CD4-positive, alpha-beta T cell (primary cell): ENCODE results near the gene TMED1. TPM values are rescaled to one million over a fixed set of nuclear protein-coding genes. Genes with fewer than 3 reads are reported as not detected.

ENCODE experiments used
- ATAC-seq: fragments of 200-7000 bp; cut with Tn5 transposase; one replicate; pipeline ENCODE4 v1.10.0; 2022; ENCODE audit warnings: mild to moderate bottlenecking; ENCODE audit not compliant: poor library complexity
- CTCF ChIA-PET: fragments of 350-600 bp; sonication (Branson Sonifier 250); formaldehyde crosslinking; loops from one replicate; lab custom pipeline; 2021; ENCODE audit warnings: antibody characterized with exemption, inconsistent platforms; lab: Charles Lee
- POLR2A ChIA-PET: fragments of 350-600 bp; sonication (Branson Sonifier 250); formaldehyde crosslinking; loops from one replicate; lab custom pipeline; 2021; ENCODE audit warnings: antibody characterized with exemption, inconsistent platforms; lab: Charles Lee
- DNase-seq, 14 experiments: peaks; one replicate each; pipeline ENCODE4 v3.0.0-alpha.2; 2013 to 2020; ENCODE audit warnings: mixed read lengths in 2 of 14
- H3K27ac ChIP-seq, 2 donors: one replicate each; pipeline versions ENCODE4 v1.5.1 to v1.7.0; 2013; ENCODE audit warnings: low read length in 2 of 2, low read depth in 1 of 2, mild to moderate bottlenecking in 1 of 2
- H3K27me3 ChIP-seq, 2 experiments: 1 replicate in 1 of 2; 2 replicates in 1 of 2; pipeline versions ENCODE4 v1.6.1 to v1.7.0; 2013; ENCODE audit warnings: low read length in 2 of 2, control low read depth in 1 of 2, mild to moderate bottlenecking in 1 of 2, moderate library complexity in 1 of 2; ENCODE audit not compliant: insufficient read depth in 2 of 2, control insufficient read depth in 1 of 2
- H3K36me3 ChIP-seq: one replicate; pipeline ENCODE4 v1.6.1; 2013; ENCODE audit warnings: low read length, control low read depth; ENCODE audit not compliant: insufficient read depth
- H3K4me1 ChIP-seq: one replicate; pipeline ENCODE4 v1.6.1; 2013; ENCODE audit warnings: low read length, control low read depth; ENCODE audit not compliant: insufficient read depth
- H3K4me3 ChIP-seq: one replicate; pipeline ENCODE4 v1.5.1; 2013; ENCODE audit warnings: mild to moderate bottlenecking, low read length, moderate library complexity
- H3K9me3 ChIP-seq, 2 experiments: 1 replicate in 1 of 2; 2 replicates in 1 of 2; pipeline versions ENCODE4 v1.6.1 to v1.7.0; 2013; ENCODE audit warnings: low read length in 2 of 2, mild to moderate bottlenecking in 2 of 2, control low read depth in 1 of 2, moderate library complexity in 1 of 2; ENCODE audit not compliant: control insufficient read depth in 1 of 2, insufficient read depth in 1 of 2
- H3K27ac Mint-ChIP-seq: one replicate; pipeline ENCODE4 v1.8.0; 2020; ENCODE audit warnings: mixed read lengths
- H3K27me3 Mint-ChIP-seq: one replicate; pipeline ENCODE4 v1.8.0; 2021; ENCODE audit warnings: mixed read lengths
- H3K36me3 Mint-ChIP-seq: one replicate; pipeline ENCODE4 v1.8.0; 2021; ENCODE audit warnings: low read depth, mixed read lengths
- H3K4me1 Mint-ChIP-seq: one replicate; pipeline ENCODE4 v1.8.0; 2021; ENCODE audit warnings: low read depth, mixed read lengths
- H3K4me3 Mint-ChIP-seq: one replicate; pipeline ENCODE4 v1.8.0; 2020; ENCODE audit warnings: mild to moderate bottlenecking, mixed read lengths
- H3K9me3 Mint-ChIP-seq: one replicate; pipeline ENCODE4 v1.8.0; 2020; ENCODE audit warnings: mixed read lengths
- intact Hi-C, 2 experiments: fragments of 100-400 bp; cut with DNase I in 1 of 2; cut with micrococcal nuclease in 1 of 2; formaldehyde crosslinking; loops; one replicate each; pipeline versions ENCODE4 v1.15.1 to v1.9.0; 2023 to 2025; cut with DNase I, micrococcal nuclease
- total RNA-seq, 174 experiments: library from RNA in 2 of 174; stranded (reverse) in 2 of 174; gene quantifications; one replicate each; pipeline ENCODE4 v1.2.3 and lab custom pipeline; 2021 to 2026
- TF ChIP-seq, protein P1 (sequence below): fragments of 200-600 bp; IDR thresholded peaks from one replicate; pipeline ENCODE4 v1.8.0; 2022; ENCODE audit warnings: antibody characterized with exemption, mild to moderate bottlenecking

Gene TMED1
- total RNA-seq, 2 experiments from 2014 or later = 6.7 to 7.0 TPM

DNA sequence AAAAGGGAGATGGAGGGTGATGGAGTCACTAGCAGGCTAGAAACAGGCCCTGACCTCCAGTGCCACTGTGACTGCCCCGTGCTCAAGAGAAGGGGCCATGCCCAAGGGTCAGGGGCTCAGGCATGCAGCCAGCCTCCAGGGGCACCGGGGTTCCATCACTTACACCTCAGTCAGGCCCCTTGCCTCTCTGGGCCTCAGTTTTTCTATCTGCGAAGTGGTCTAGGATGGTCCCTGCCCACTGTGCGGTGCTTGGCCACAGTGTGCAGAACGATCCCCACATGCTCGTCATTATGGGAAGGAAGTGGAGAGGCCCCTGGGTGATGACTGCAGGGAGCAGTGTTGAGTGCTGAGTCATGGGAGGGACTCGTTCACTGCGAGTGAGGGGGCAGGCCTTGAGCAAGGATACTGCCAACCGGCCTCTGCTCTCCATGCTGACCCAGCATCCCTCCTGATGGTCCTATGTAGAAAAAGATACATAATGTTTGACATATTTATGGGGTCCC is 23.1 kb downstream of the TMED1 start:
- intact Hi-C loops = no loop called here
- peaks cover 22% of the 10 kb centered on the region for H3K4me1 Mint-ChIP-seq
- DNase-seq (peak in 3 of 14 experiments; percentile 47 to 61 (median 51)), ATAC-seq (no peak)
- Histone ChIP-seq H3K9me3 (no peaks in the 10 kb centered on the region), H3K27me3 (no peaks in the 10 kb centered on the region), H3K36me3 (peaks cover 82% of the 10 kb centered on the region), H3K4me1 (peaks cover 38% of the 10 kb centered on the region), H3K27ac (no peak overlapping the region), H3K4me3 (no peak overlapping the region)
- TF ChIP-seq, protein P1, sequence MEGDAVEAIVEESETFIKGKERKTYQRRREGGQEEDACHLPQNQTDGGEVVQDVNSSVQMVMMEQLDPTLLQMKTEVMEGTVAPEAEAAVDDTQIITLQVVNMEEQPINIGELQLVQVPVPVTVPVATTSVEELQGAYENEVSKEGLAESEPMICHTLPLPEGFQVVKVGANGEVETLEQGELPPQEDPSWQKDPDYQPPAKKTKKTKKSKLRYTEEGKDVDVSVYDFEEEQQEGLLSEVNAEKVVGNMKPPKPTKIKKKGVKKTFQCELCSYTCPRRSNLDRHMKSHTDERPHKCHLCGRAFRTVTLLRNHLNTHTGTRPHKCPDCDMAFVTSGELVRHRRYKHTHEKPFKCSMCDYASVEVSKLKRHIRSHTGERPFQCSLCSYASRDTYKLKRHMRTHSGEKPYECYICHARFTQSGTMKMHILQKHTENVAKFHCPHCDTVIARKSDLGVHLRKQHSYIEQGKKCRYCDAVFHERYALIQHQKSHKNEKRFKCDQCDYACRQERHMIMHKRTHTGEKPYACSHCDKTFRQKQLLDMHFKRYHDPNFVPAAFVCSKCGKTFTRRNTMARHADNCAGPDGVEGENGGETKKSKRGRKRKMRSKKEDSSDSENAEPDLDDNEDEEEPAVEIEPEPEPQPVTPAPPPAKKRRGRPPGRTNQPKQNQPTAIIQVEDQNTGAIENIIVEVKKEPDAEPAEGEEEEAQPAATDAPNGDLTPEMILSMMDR = no peak
- ChIA-PET CTCF (no interaction called here), POLR2A (no interaction called here)
- H3K4me3 Mint-ChIP-seq = no peak overlapping the region
- H3K27ac Mint-ChIP-seq = peak overlapping the region; percentile 69
- H3K36me3 Mint-ChIP-seq = peaks cover 72% of the 10 kb centered on the region
- no peaks in the 10 kb centered on the region for H3K27me3 Mint-ChIP-seq
- H3K9me3 Mint-ChIP-seq = no peaks in the 10 kb centered on the region

DNA sequence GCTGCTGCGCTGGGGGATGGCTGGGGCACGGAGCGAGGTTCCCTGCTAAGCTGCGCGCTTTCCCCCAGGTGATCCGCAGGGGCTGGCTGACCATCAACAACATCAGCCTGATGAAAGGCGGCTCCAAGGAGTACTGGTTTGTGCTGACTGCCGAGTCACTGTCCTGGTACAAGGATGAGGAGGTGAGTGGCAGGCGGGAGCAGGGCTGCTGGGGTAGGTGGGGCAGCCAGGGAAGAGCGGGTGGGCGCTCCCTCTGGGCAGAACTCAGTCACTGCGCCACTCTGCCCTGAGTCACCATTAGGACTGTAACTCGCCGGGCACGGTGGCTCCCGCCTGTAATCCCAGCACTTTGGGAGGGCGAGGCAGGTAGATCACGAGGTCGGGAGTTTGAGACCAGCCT is 23.8 kb downstream of the TMED1 start:
- H3K36me3 Mint-ChIP-seq = peaks cover 70% of the 10 kb centered on the region
- no peak overlapping the region for H3K27ac Mint-ChIP-seq
- H3K4me3 ChIP-seq = no peak overlapping the region
- H3K4me1 ChIP-seq = peaks cover 38% of the 10 kb centered on the region
- peaks cover 79% of the 10 kb centered on the region for H3K36me3 ChIP-seq
- DNase-seq = peak in 1 of 14 experiments; percentile 19
- CTCF ChIA-PET = no interaction called here
- H3K9me3 Mint-ChIP-seq = no peaks in the 10 kb centered on the region
- ATAC-seq = no peak
- H3K4me3 Mint-ChIP-seq = no peak overlapping the region
- POLR2A ChIA-PET = no interaction called here
- TF ChIP-seq, protein P1 = no peak
- peaks cover 23% of the 10 kb centered on the region for H3K4me1 Mint-ChIP-seq
- intact Hi-C loops = no loop called here
- H3K9me3 ChIP-seq = no peaks in the 10 kb centered on the region
- no peaks in the 10 kb centered on the region for H3K27me3 ChIP-seq
- no peaks in the 10 kb centered on the region for H3K27me3 Mint-ChIP-seq
- no peak overlapping the region for H3K27ac ChIP-seq

DNA sequence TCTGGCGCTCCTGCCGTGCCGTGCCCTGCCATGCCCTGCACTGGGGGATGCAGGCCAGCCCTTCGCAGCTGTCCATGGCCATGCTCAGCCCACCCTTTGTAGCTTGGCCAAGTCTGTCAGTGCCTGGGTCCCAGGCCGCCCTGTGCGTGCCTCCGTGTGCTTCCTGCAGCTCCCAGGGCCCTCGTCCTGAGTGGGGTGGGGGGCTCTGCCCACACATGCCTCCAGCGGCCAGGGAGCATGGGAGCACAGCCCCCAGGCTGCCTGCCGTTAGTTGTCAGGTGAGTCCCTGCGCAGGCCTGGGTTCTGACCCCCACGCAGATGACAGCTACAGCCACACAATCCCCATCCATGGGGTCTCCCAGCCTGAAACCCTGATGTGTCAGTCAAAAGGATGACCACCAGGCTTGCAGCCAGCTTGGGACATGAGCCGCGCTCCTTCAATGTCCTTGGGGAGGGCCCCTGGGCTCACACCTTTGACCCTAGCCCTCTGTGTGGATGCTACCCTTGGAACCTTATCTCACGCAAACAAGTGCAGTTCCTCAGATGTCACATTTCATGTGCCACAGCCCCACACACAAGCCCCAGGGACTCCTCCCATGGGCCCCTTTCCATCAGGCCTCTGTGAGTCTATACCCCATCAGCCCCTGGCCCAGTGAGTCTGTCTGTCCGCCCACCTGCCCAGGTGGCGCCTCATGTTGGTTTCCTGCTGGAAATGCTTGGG is 24.5 kb downstream of the TMED1 start:
- POLR2A ChIA-PET = no interaction called here

More for the DNA sequence above, 24.5 kb downstream of the TMED1 start:
- H3K4me3 ChIP-seq = no peak overlapping the region
- H3K4me1 ChIP-seq = peaks cover 38% of the 10 kb centered on the region
- DNase-seq = no peak
- no peaks in the 10 kb centered on the region for H3K9me3 Mint-ChIP-seq
- peaks cover 66% of the 10 kb centered on the region for H3K36me3 Mint-ChIP-seq
- TF ChIP-seq, protein P1 = no peak
- no peaks in the 10 kb centered on the region for H3K27me3 ChIP-seq
- no peak overlapping the region for H3K27ac Mint-ChIP-seq
- H3K36me3 ChIP-seq = peaks cover 80% of the 10 kb centered on the region
- no peaks in the 10 kb centered on the region for H3K9me3 ChIP-seq
- intact Hi-C loops = no loop called here
- no peak overlapping the region for H3K4me3 Mint-ChIP-seq
- H3K4me1 Mint-ChIP-seq = peaks cover 23% of the 10 kb centered on the region
- no peak for ATAC-seq
- H3K27ac ChIP-seq = no peak overlapping the region
- CTCF ChIA-PET = no interaction called here
- H3K27me3 Mint-ChIP-seq = no peaks in the 10 kb centered on the region
